NT2/D1 (cell line): Measurements from ENCODE around the gene C1GALT1.

Experiments
- SUZ12 ChIP-seq: IDR thresholded peaks from 2 replicates; pipeline ENCODE4 v1.6.1; 2011; ENCODE audit not compliant: insufficient read length, insufficient read depth; ENCODE audit errors: extremely low read depth
- YY1 ChIP-seq: IDR thresholded peaks from 2 replicates; pipeline ENCODE4 v1.6.1; 2011; ENCODE audit not compliant: insufficient read length, insufficient read depth

GRCh38 chr7:7190142-7190541 is 7.8 kb downstream of the C1GALT1 start:
- no peak for TF ChIP-seq SUZ12
- no peak for TF ChIP-seq YY1
